ENCODE measurements around the gene NOX5. TPM values are rescaled to one million over a fixed set of nuclear protein-coding genes. Genes with fewer than 3 reads are reported as not detected.

The NOX5 gene
- total and polyA plus RNA-seq, 2 of the 13 experiments (the other 11 are each of a cell fraction or from before 2014, with no cell fraction given): not detected

- CTCF ChIA-PET (ENCODE audit: low intra/inter-chr PET ratio, low total read pairs): no interaction called here
- no peaks in the 10 kb centered on the region for H3K79me2 ChIP-seq (ENCODE audit: insufficient read depth, low read length)
- WGBS (ENCODE audit: low lambda C conversion rate): 20% methylated on average over 3 of the region's 42 CpGs
- ATAC-seq (peak; percentile 82), DNase-seq (ENCODE audit: low spot score) (no peak), FAIRE-seq (no peak)
- H3K4me2 ChIP-seq (ENCODE audit: low read depth, low read length): peak overlapping the region; percentile 79
- H3K9me3 ChIP-seq (ENCODE audit: low read length): no peaks in the 10 kb centered on the region
- peak overlapping the region in 1 of 3 experiments; percentile 57; a peak in 2 of 6 replicates for H3K4me3 ChIP-seq (replicated peaks in 1 of 3; ENCODE audit: insufficient read depth in 1 of 3, low read depth in 2 of 3, low read length in 3 of 3)
- no peak overlapping the region for H3K27ac ChIP-seq (ENCODE audit: extremely low read length, insufficient read depth, low read length)
- H3K4me1 ChIP-seq (ENCODE audit: insufficient read depth, low read length): peaks cover 11% of the 10 kb centered on the region
- H2AFZ ChIP-seq (ENCODE audit: low read length): no peak overlapping the region
- in situ Hi-C loops (cut with HindIII; ENCODE audit: extremely low pct_ligation_motif_present, low pct_unique_long_range_greater_than_20kb): no loop called here
- H4K20me1 ChIP-seq (ENCODE audit: insufficient read depth, low read length): no peaks in the 10 kb centered on the region
- peaks cover 1 to 3% of the 10 kb centered on the region in 2 experiments; a peak in 2 of 5 replicates for H3K27me3 ChIP-seq (ENCODE audit: control insufficient read depth in 1 of 2, insufficient read depth in 2 of 2, low read length in 2 of 2)
- intact Hi-C loops (cut with micrococcal nuclease; ENCODE audit: unreplicated experiment): loop anchor here (5.0 kb wide), 1 partner anchor 284 kb away; no protein-coding TSS in a partner anchor
- no peak overlapping the region for H3K9ac ChIP-seq (ENCODE audit: insufficient read depth, low read depth, low read length)
- BruUV-seq (replicated peaks): no TSS peak
- POLR2A ChIA-PET: interaction anchor here (1.0 kb wide), 1 partner anchor 13 kb away, joined by 3 read pairs; no protein-coding TSS in a partner anchor
- H3K36me3 ChIP-seq (replicated peaks in 1 of 2; ENCODE audit: control insufficient read depth in 1 of 2, insufficient read depth in 2 of 2, low read length in 2 of 2): no peaks in the 10 kb centered on the region
- no peak for TF ChIP-seq ZNF784 (CRISPR knock-in tag; IDR thresholded peaks at IDR 0.05; ENCODE audit: borderline replicate concordance)
- 0 out of 2 replicates have a peak, but pooled peaks have one; percentile 35 for TF ChIP-seq PCBP1 (IDR thresholded peaks at IDR 0.05; ENCODE audit: borderline replicate concordance, low read depth, low read length)
- TF ChIP-seq HNF1A (IDR thresholded peaks at IDR 0.05; ENCODE audit: low read depth): no peak
- TF ChIP-seq HNF1A (CRISPR knock-in tag; IDR thresholded peaks at IDR 0.05; ENCODE audit: borderline replicate concordance): no peak
- no peak for TF ChIP-seq GPBP1L1 (CRISPR knock-in tag; IDR thresholded peaks at IDR 0.05)
- TF ChIP-seq HCFC1 (IDR thresholded peaks at IDR 0.05; ENCODE audit: low read depth, low read length): no peak
- no peak for TF ChIP-seq ZNF770 (CRISPR knock-in tag; IDR thresholded peaks at IDR 0.05)
These were observed 16.8 kb downstream of the NOX5 start for GRCh38 chr15:69031013-69032001.
